Measurements from ENCODE around the gene WDR46. TPM values are rescaled to one million over a fixed set of nuclear protein-coding genes. Genes with fewer than 3 reads are reported as not detected.
"Not testable (repeated sequence)": the region's sequence is repeated elsewhere in the genome, so short reads cannot be mapped to it uniquely, and the experiment has no call there.

WDR46 gene
- total RNA-seq, 4 donors from 2014 or later = 30.5 to 42.6 (median 35.7) TPM

DNA sequence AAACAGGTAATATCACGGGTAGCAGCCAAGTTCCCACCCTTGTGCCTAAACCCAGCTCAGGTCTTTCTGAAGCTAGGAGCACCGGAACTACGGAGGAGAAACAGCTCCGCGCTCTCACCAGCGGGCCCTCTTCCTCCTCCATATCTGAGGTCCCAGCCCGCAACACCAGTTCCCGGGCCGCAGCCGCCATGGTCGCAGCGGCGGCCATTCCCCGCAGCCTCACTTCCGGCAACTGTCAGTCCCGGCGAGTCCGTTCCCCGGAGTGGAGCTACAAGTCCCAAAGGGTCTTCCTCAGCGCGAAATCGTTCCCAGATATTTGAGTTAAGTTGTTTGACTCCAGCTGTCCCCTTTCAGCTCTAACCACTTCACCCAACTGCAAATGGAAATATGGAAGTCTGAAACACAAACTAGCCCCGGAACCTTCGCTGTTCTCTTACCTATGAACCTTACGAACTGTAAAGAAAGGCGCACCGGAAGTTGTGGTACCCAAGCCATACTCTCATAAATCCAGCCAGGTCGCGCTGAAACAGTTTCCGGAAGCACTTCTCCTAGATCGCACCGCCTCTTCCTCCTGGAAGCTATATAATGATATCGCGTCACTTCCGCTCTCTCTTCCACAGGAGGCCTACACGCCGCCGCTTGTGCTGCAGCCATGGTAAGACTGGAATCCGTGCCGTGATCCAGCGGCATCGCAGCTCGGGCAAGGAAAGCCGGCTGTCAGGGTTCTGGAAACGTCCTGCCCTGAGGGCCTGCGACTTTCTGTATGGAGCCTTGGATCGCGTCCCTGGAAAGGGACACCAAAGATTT, 17.4 kb downstream of the WDR46 start, which contains the start of the genes RPS18 and VPS52:
Gene RPS18 (plus strand): TSS at position 608 of the 807 bp plus-strand sequence. CDS start 45 bp downstream, at position 653.
Gene VPS52 (minus strand): TSS at position 409 of the 807 bp plus-strand sequence. CDS start 201 bp downstream, at position 208.
- DNase-seq (ENCODE audit: extremely low spot score) = peak; percentile 99
- TF ChIP-seq, protein P1, sequence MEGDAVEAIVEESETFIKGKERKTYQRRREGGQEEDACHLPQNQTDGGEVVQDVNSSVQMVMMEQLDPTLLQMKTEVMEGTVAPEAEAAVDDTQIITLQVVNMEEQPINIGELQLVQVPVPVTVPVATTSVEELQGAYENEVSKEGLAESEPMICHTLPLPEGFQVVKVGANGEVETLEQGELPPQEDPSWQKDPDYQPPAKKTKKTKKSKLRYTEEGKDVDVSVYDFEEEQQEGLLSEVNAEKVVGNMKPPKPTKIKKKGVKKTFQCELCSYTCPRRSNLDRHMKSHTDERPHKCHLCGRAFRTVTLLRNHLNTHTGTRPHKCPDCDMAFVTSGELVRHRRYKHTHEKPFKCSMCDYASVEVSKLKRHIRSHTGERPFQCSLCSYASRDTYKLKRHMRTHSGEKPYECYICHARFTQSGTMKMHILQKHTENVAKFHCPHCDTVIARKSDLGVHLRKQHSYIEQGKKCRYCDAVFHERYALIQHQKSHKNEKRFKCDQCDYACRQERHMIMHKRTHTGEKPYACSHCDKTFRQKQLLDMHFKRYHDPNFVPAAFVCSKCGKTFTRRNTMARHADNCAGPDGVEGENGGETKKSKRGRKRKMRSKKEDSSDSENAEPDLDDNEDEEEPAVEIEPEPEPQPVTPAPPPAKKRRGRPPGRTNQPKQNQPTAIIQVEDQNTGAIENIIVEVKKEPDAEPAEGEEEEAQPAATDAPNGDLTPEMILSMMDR (IDR thresholded peaks at IDR 0.05) = no peak
- TF ChIP-seq EP300 (IDR thresholded peaks at IDR 0.05) (no peak), POLR2A (IDR thresholded peaks at IDR 0.05; ENCODE audit: low read depth) (peak; percentile 97), POLR2AphosphoS5 (IDR thresholded peaks at IDR 0.05) (peak; percentile 98 to 100)
- Histone ChIP-seq H3K4me3 (peak within 1 kb of the TSS; percentile 69 to 92 (median 72)), H3K9me3 (no peaks in the 10 kb centered on the region), H3K27me3 (no peaks in the 10 kb centered on the region), H3K36me3 (peaks cover 44 to 65% (median 54%) of the 10 kb centered on the region in 4 donors), H3K27ac (replicated peaks in 1 of 4) (peak within 1 kb of the TSS; percentile 87 to 96 (median 90)), H3K4me1 (peaks cover 50 to 65% (median 58%) of the 10 kb centered on the region in 4 donors)
- under 1% methylated on average over 44 of the region's 48 CpGs for WGBS
- intact Hi-C loops (cut with DNase I) = loop anchor here (5.0 kb wide), 1 partner anchor 41 kb away; the partner anchor contains the start of gene TAPBP

- H3K4me3 ChIP-seq = peak overlapping the region; percentile 69 to 92 (median 72)
- no peaks in the 10 kb centered on the region for H3K9me3 ChIP-seq
- DNase-seq (ENCODE audit: extremely low spot score) = no peak
- peaks cover 46 to 66% (median 57%) of the 10 kb centered on the region in 4 donors for H3K36me3 ChIP-seq
- H3K4me1 ChIP-seq = peaks cover 44 to 59% (median 52%) of the 10 kb centered on the region in 4 donors
- TF ChIP-seq EP300 (IDR thresholded peaks at IDR 0.05) (no peak), POLR2A (IDR thresholded peaks at IDR 0.05; ENCODE audit: low read depth) (no peak), POLR2AphosphoS5 (IDR thresholded peaks at IDR 0.05) (no peak)
- TF ChIP-seq, protein P1 (IDR thresholded peaks at IDR 0.05) = no peak
- H3K27ac ChIP-seq (replicated peaks in 1 of 4) = peak overlapping the region; percentile 87 to 96 (median 90)
- intact Hi-C loops (cut with DNase I) = loop anchor here (5.0 kb wide), 1 partner anchor 41 kb away; the partner anchor contains the start of gene TAPBP
- no peaks in the 10 kb centered on the region for H3K27me3 ChIP-seq
- 4% methylated on average over 7 of the region's 7 CpGs for WGBS
Measured at GRCh38 chr6:33271117-33271467, 17.9 kb downstream of the WDR46 start.

GRCh38 chr6:33264015-33264414, 25.0 kb downstream of the WDR46 start:
- intact Hi-C loops (cut with DNase I) = no loop called here
- WGBS = 88% methylated on average over 7 of the region's 7 CpGs

GRCh38 chr6:33262490-33262889, 26.5 kb downstream of the WDR46 start:
- H3K9me3 ChIP-seq; intact Hi-C loops (cut with DNase I); H3K4me1 ChIP-seq; H3K27ac ChIP-seq (replicated peaks in 1 of 4); H3K27me3 ChIP-seq; H3K4me3 ChIP-seq; DNase-seq (ENCODE audit: extremely low spot score): not testable (repeated sequence)
- 95% methylated on average over 3 of the region's 3 CpGs for WGBS
- peaks cover 54 to 97% (median 77%) of the 10 kb centered on the region in 4 donors for H3K36me3 ChIP-seq

More at GRCh38 chr6:33264015-33264414, 25.0 kb downstream of the WDR46 start:
- H3K27me3 ChIP-seq = no peaks in the 10 kb centered on the region
- no peaks in the 10 kb centered on the region for H3K4me1 ChIP-seq
- H3K36me3 ChIP-seq = peaks cover 63 to 99% (median 82%) of the 10 kb centered on the region in 4 donors
- no peak overlapping the region for H3K4me3 ChIP-seq
- no peak for TF ChIP-seq POLR2A (IDR thresholded peaks at IDR 0.05; ENCODE audit: low read depth)
- TF ChIP-seq POLR2AphosphoS5 (IDR thresholded peaks at IDR 0.05) = no peak
- TF ChIP-seq, protein P1 (IDR thresholded peaks at IDR 0.05) = no peak
- TF ChIP-seq EP300 (IDR thresholded peaks at IDR 0.05) = no peak
- no peak for DNase-seq (ENCODE audit: extremely low spot score)
- H3K27ac ChIP-seq (replicated peaks in 1 of 4) = no peak overlapping the region
- no peaks in the 10 kb centered on the region for H3K9me3 ChIP-seq

- Histone ChIP-seq H3K36me3 (peaks cover 19 to 74% (median 48%) of the 10 kb centered on the region in 4 donors), H3K27me3 (no peaks in the 10 kb centered on the region), H3K27ac (replicated peaks in 1 of 4) (no peak overlapping the region), H3K4me3 (no peak overlapping the region), H3K4me1 (no peaks in the 10 kb centered on the region), H3K9me3 (no peaks in the 10 kb centered on the region)
- 94% methylated on average over 5 of the region's 5 CpGs for WGBS
- intact Hi-C loops (cut with DNase I) = no loop called here
- no peak for DNase-seq (ENCODE audit: extremely low spot score)
- no peak for TF ChIP-seq EP300 (IDR thresholded peaks at IDR 0.05)
- TF ChIP-seq POLR2A (IDR thresholded peaks at IDR 0.05; ENCODE audit: low read depth) = no peak
- no peak for TF ChIP-seq POLR2AphosphoS5 (IDR thresholded peaks at IDR 0.05)
- TF ChIP-seq, protein P1 (IDR thresholded peaks at IDR 0.05) = no peak
Measured at GRCh38 chr6:33259032-33259431, 30.0 kb downstream of the WDR46 start.
